G401.6 (cell line): Measurements from ENCODE around the gene UMPS.
"Not testable (repeated sequence)": the region's sequence is repeated elsewhere in the genome, so short reads cannot be mapped to it uniquely, and the experiment has no call there.

Experiments used
- FAIRE-seq: peaks from 2 replicates; lab custom pipeline; 2012; peaks lifted over from hg19 to GRCh38; lab: Jason Lieb, UNC

UMPS gene

GRCh38 chr3:124707656-124708062 lies 22.6 kb upstream of the UMPS start:
- FAIRE-seq, result no peak

GRCh38 chr3:124714223-124714853 lies 15.9 kb upstream of the UMPS start:
- no peak for FAIRE-seq

DNA sequence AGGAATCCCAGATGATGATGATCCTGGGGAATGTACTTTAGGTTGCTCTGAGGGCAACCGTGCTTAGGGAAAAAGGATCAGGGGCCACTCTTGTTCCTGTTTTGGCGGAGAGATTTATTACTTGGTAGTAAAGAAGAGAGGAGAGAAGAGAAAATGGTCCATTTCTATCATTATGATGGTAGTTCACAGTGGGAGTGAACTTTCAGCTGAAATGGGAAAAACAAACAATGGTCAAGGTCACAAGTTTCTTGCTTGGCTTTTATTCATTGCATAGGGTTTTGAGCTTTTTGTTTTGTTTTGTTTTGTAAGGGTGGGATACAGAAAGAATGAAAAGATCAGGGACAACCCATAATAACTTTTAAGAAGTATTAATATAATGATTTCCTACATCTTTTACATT lies 7.7 kb upstream of the UMPS start:
- FAIRE-seq, result no peak

DNA sequence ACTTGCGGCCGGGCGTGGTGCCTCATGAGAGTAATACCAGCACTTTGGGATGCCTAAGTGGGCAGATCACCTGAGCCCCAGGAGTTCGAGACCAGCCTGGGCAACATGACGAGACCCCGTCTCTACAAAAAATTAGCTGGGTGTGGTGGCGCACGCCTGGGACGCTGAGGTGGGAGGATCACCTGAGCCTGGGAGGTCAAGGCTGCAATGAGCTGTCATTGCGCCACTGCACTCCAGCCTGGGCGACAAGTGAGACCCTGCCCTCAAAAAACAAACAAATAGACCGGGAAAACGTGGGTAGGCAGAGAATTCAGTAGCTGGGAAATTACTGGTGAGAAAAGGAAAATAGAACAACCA lies 667 bp downstream of the UMPS start:
- no peak for FAIRE-seq

DNA sequence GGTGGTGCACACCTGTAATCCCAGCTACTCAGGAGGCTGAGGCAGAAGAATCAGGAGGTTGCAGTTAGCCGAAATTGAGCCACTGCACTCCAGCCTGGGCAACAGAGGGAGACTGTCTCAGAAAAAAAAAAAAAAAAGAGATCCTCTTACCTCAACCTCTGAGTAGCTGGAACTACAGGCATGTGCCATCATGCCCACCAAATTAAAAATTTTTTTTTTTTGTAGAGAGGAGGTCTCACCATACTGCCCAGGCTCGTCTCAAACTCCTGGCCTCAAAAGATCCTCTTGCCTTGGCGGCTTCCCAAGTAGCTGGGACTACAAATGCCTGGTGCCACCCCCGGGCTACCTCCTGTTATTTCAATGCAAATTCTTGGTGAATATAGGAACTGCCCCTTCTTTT lies 1.5 kb downstream of the UMPS start:
- FAIRE-seq, result no peak

- no peak for FAIRE-seq
Measured at GRCh38 chr3:124741027-124741426, 10.8 kb downstream of the UMPS start.

- no peak for FAIRE-seq
Measured at GRCh38 chr3:124745756-124746155, 15.5 kb downstream of the UMPS start.

GRCh38 chr3:124747111-124747981 lies 17.1 kb downstream of the UMPS start:
- no peak for FAIRE-seq

DNA sequence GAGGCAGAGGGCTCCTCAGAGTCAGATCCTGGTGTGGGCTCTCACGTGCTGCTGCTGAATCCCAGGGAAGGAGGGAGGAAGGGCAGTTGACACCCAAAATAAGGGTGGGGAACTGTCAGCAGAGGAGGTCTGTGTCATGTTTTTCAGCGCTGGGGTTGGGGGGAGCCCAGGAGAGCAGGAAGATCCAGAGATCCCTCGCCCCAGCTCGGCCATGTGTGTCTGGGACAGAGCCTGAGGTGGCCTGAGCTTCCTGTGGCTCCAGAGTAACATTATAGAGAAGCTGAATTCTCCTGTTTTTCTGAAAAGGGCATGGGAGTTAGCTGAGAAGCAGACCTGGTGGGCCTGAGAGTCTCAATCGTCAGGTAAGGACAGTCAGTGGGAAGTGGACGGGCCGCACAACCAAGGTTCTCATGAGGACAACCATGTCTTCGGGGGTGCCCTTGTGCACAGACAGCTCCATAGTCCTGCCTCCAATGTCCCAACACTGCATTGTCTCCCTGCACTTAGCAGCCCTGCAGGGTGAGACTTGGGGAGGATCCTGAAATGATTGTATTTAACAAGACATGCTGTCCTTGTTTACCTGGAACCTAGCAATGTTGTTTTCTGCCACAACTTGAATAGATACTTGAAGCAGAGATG lies 18.4 kb downstream of the UMPS start:
- no peak for FAIRE-seq

GRCh38 chr3:124749877-124750276 lies 19.6 kb downstream of the UMPS start:
- FAIRE-seq, result not testable (repeated sequence)

DNA sequence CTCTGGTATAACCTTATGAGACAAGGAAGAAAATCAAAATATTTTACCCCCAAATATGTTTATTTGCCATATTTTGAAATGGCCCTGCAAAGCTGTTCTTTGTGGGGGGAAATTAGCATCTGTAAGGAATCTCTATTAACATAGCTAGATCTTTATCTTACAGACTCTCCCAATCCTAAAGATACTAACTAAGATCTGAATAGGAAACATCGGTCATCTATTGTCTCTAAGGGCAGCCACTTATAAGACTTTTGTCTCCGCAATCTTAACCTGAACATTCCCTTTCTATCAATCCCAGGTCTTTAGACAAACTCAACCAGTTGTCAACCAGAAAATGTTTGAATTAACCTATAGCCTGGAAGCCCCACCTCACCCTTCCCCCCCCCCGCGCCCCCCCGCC lies 21.2 kb downstream of the UMPS start:
- FAIRE-seq, result no peak

- no peak for FAIRE-seq
Measured at GRCh38 chr3:124752051-124752450, 21.8 kb downstream of the UMPS start.

GRCh38 chr3:124757926-124758325 lies 27.7 kb downstream of the UMPS start:
- not testable (repeated sequence) for FAIRE-seq

GRCh38 chr3:124758851-124759635 lies 28.8 kb downstream of the UMPS start:
- FAIRE-seq, result no peak

GRCh38 chr3:124759666-124760401 lies 29.6 kb downstream of the UMPS start:
- no peak for FAIRE-seq

DNA sequence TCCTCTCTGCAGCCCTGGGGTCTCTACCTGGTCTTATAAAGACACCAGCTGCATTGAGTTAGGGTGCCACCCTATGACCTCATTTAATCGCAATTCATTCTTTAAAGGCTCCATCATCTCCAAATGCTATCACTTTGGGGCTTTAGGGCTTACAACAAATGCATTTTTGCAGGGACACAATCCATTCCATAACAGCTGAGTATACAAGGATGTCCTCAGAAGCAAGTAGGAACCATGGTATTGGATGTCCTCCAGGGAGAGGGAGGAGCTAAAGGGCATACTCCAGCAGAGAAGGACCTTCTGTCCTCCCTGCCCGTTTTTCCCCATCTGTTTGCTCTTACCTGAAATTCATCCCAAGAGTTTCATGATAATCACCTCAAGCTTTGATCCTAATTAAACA lies 30.3 kb downstream of the UMPS start:
- FAIRE-seq, result no peak

GRCh38 chr3:124761250-124761796 lies 31.1 kb downstream of the UMPS start:
- no peak for FAIRE-seq

DNA sequence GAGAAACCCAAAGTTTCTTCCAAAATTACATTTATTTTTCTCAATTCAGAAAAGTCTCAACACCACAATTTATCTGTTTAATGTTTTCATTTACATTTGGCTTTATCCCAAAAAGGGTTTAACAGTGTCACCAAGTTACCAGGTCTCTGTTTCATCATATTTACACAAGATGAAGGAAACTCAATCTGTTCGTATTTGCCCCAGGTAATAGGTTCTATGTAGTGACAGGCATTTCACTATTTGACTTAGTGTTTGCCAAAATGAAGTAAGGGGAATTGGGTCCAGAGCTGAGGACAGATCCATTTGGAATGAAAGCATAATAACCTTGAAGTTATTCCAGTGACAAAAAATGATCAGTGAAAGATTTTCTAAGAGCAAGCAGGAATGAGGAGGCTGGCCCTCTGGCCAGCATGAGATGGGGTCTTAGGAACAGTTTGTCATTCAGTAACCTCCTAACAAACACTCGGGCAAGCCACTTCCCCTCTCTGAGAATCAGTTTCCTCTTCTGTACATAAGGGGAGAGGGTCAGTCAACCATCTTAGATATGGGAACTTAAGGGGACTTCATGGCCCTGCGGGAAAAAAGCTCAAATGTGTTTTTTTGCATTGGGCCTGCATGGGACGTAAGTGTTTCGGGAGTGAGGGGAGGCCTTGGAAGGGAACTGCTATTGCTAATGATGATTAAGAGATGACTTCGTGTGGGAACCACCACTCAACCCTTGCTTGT lies 31.8 kb downstream of the UMPS start:
- no peak for FAIRE-seq

GRCh38 chr3:124762661-124763011 lies 32.4 kb downstream of the UMPS start:
- no peak for FAIRE-seq

DNA sequence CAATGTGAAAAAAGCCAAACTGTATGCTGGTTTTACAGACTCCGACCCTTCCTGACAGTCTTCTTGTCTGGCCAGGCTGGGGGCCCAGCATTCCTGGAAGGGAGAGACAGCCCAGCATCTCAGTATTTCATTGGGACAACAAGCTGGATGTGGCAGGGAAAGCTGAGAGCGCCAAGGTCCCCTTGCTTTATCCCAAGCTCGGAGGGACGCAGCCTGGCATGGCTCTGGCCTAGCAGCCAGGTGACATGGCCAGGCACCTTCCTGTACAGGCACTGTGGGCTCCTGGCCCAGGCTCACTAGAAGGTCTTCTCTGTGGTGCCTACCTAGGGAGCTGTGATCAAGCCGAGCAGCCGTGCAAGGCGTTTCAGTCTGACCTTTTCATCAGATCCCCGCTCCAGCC lies 33.0 kb downstream of the UMPS start:
- FAIRE-seq, result no peak
